IPS-18c (cell line): ENCODE measurements around the gene PGAM2.
"Not testable (repeated sequence)": the region's sequence is repeated elsewhere in the genome, so short reads cannot be mapped to it uniquely, and the experiment has no call there.

Experiments used
- H3K4me3 ChIP-seq: 2 replicates; pipeline ENCODE4 v1.7.0; 2013; ENCODE audit warnings: low read depth, mild to moderate bottlenecking, low read length, moderate library complexity; ENCODE audit not compliant: insufficient read depth
- H3K9me3 ChIP-seq: one replicate; pipeline ENCODE4 v1.6.1; 2013; ENCODE audit warnings: mild to moderate bottlenecking, low read length, moderate library complexity; ENCODE audit not compliant: control insufficient read depth, insufficient read depth

PGAM2 gene

GRCh38 chr7:44045226-44046014 is 19.9 kb downstream of the PGAM2 start:
- Histone ChIP-seq H3K4me3 (peak overlapping the region; percentile 78), H3K9me3 (no peaks in the 10 kb centered on the region)

GRCh38 chr7:44044315-44045225 is 20.8 kb downstream of the PGAM2 start, which contains the start of gene DBNL:
Gene DBNL (plus strand): TSS chr7:44044702. CDS start chr7:44044738, 36 bp downstream.
- H3K9me3 ChIP-seq, result no peaks in the 10 kb centered on the region
- H3K4me3 ChIP-seq, result peak within 1 kb of the TSS; percentile 78

DNA sequence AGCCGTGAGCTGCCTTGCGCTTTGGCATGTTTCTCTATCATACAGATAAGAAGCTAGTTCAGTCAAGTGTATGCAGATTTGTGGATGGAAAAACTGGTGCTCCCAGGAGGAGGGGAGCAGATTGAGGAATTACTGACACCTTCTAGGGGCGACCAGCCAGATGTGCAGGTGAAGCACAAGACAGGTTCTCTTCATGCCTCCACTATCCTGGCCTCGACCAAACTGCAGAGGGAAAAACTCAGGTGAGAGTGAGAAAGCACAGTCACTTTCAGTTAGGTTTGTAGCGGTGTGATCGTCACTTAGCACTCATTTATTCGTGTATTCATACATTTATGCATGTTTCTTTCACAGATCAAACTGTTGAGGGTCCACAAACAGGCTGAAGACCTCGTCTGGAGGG is 21.5 kb downstream of the PGAM2 start:
- no peaks in the 10 kb centered on the region for H3K9me3 ChIP-seq
- H3K4me3 ChIP-seq, result peak overlapping the region; percentile 78

DNA sequence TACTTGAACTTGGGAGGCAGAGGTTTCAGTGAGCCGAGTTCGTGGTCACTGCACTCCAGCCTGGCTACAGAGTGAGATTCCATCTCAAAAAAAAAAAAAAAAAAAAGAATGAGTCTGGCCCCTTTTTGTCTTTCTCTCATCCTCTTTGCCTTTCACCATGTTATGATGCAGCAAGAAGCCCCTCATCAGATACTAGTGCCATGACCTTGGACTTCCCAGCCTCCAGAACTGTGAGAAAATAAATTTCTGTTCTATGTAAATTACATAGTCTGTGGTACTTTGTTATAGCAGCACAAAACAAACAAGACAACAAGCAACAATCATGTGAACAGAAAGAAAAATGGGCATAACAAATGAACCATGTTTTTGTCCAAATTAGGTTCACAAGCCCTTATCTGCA is 23.1 kb downstream of the PGAM2 start:
- Histone ChIP-seq H3K9me3 (no peaks in the 10 kb centered on the region), H3K4me3 (no peak overlapping the region)

- H3K9me3 ChIP-seq, H3K4me3 ChIP-seq: not testable (repeated sequence)
These were observed 24.9 kb downstream of the PGAM2 start for GRCh38 chr7:44040493-44040891.

DNA sequence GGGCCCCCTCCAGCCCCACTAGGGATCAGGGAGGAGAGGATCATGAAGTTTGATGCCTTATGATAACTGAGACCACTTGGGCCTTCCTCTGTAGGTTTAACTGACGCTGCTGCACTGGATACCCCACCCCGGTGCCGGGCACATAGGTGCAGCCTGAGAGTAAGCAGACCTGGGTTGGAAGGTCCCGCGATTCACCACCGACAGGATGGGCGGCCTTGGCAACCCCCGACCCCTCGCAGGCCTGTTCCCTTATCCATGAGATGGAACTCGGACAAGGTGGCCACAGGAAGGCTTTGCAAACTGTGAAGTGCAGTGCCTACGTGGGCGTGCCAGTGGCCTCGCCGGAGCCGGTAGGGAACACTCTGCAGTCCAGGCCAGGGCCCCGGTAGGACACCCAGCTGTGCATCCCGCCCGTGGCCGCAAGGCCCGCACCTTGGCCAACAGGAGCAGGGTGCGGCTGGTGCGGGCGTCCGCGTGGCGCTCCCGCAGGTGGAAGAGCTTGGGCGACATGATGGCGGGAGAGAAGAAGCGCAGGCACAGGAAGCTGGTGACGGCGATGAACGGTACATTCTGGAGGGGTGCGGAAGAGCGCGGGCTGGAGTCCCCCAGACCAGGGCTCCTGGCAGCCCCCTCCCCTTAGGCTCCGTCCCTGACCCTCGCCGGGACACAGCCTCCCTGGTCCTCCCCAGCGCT is 25.4 kb downstream of the PGAM2 start:
- not testable (repeated sequence) for H3K9me3 ChIP-seq, H3K4me3 ChIP-seq

DNA sequence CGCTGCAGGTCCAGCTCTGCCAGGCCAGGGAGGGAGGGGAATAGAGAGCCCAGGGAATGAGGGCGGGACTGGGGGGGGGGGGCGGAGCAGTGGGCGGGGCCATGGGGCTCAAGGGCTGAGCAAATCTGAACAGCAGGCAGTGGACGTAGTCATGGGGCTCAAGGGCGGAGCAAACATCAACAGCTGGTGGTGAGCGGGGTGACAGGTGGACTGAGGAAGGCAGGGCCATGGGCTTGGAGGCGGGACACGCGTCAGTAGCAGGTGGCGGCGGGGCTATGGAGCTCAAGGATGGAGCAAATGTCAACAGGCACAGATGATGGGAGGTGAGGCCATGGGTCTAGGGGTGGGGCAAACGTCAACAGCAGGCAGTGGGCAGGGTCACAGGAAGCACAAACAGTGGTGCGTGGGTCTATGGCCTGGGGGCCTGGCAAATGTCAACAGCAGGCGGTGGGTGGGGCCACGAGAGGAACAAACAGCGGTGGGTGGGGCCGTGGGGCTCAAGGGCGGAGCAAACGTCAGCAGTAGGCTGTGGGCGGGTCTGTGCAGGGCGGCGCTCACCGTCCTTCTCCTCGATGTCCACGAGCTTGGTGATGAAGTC is 26.3 kb downstream of the PGAM2 start:
- not testable (repeated sequence) for H3K4me3 ChIP-seq, H3K9me3 ChIP-seq

GRCh38 chr7:44038553-44038952 is 26.8 kb downstream of the PGAM2 start:
- not testable (repeated sequence) for H3K9me3 ChIP-seq, H3K4me3 ChIP-seq

DNA sequence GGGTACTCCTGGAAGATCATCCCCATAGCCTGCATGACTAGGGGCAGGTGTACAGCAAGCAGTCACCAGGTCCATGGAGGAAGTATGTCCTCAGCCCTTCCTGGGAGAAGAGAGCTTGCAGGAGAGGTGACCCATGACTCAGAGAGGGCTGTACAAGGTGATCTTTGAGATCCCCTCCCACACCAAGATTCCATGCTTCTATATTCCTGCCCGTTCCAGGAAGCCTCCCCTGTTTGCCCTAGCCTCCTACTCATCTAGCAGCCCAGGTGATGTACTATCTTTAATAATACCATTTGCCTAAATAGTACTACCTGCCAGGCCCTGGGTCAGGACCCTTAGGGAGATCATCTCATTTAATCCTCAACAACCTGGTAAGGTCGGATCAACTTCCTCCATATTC is 27.4 kb downstream of the PGAM2 start:
- H3K9me3 ChIP-seq, H3K4me3 ChIP-seq: not testable (repeated sequence)

- not testable (repeated sequence) for H3K4me3 ChIP-seq, H3K9me3 ChIP-seq
These were observed 29.0 kb downstream of the PGAM2 start for GRCh38 chr7:44036364-44036763.

- not testable (repeated sequence) for H3K9me3 ChIP-seq
These were observed 31.2 kb downstream of the PGAM2 start for GRCh38 chr7:44033971-44034844.

DNA sequence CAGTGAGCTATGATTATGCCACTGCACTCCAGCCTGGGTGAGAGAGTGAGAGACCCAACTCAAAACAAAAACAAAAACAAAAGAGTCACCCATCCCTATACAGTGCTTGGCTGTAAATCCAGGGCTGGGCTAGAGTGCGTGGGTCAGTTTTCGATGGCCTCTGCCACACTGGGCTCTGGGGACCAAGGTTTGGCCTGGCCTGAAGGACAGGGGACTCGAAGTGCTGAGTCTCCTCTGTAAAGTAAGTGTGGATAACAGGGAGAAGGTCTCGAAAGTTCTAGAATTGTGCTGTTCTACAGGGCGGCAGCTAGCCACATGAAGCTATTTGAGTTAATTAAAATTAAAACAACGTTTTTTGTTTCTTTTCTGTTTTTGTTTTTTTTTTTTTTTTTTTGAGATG is 33.3 kb downstream of the PGAM2 start:
- H3K4me3 ChIP-seq, H3K9me3 ChIP-seq: not testable (repeated sequence)

More at GRCh38 chr7:44033971-44034844, 31.2 kb downstream of the PGAM2 start:
- not testable (repeated sequence) for H3K4me3 ChIP-seq

- H3K9me3 ChIP-seq, H3K4me3 ChIP-seq: not testable (repeated sequence)
These were observed 34.0 kb downstream of the PGAM2 start for GRCh38 chr7:44031319-44031718.

DNA sequence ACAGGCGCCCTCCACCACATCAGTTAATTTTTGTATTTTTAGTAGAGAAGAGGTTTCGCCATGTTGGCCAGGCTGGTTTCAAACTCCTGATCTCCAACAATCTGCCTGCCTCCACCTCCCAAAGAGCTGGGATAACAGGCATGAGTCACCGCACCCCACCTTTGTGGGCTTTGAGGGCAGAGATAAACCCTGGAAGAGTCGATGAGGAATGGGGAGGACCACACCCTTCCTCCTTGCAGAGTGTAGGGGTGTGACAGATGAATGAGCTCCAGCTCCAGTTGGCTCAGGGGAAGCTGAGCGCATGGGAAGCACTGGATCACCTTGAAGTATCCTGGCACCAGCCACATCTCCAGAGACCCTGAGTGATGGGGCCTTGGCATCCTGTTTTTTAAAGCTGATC is 35.3 kb downstream of the PGAM2 start:
- H3K4me3 ChIP-seq, H3K9me3 ChIP-seq: not testable (repeated sequence)

DNA sequence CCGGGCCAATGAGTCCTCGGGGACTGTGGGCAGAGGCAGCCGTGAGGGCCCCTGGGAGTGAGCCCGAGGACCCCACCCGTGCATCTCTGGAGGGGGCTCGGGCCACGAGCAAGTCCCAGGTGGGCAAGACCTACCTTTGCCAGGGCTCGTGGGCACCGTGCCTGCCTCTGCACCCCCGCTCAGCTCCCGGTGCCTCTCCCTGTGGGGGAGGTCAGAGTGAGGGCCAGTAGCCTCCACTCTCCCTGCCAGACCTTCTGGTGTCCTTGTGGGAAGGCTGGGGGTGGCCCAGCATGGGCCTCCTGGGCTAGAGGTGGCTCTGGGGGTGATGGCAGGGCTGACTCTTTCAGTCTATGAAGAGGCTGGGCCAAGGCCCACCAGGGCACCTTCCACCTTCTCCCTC is 35.9 kb downstream of the PGAM2 start:
- not testable (repeated sequence) for H3K9me3 ChIP-seq, H3K4me3 ChIP-seq

DNA sequence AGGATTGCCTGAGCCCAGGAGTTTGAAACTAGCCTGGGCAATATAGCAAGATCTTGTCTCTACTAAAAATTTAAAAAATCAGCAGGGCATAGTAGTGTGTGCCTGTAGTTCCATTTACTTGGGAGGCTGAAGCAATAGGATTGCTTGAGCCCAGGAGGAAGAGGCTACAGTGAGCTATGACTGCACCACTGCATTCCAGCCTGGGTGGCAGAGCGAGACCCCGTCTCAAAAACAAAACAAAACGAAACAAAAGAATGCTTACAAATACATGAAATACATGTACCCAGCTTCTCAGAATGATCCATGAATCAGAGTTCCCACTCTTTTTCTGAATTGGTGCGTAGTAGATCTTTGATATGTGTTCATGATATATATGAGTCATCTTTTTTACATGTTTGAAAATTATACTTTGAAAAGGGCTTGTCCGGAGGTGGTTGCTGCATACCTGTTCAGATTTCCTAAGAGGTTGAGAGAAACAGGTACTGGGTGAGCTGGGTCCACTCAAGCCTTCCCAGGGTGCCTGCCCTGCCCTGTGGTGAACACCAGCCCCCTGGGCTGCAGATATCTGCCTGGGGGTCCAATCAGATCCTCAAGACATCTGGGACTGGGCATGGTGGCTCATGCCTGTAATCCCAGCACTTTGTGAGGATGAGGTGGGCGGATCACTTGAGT is 42.4 kb downstream of the PGAM2 start:
- not testable (repeated sequence) for H3K9me3 ChIP-seq, H3K4me3 ChIP-seq
